Esophagus squamous epithelium (tissue), 4 donors: ENCODE data around the gene NTMT2.

Experiments
- CTCF ChIP-seq, 6 experiments: fragments of 450-650 bp in 4 of 6; fragments of 200-600 bp in 2 of 6; sonication (generic) in 2 of 6; IDR thresholded peaks; one replicate each; pipeline ENCODE4 v1.5.1; 2016 to 2019; ENCODE audit warnings: antibody characterized with exemption in 6 of 6, mild to moderate bottlenecking in 4 of 6, moderate library complexity in 4 of 6
- POLR2A ChIP-seq, 4 donors: fragments of 450-650 bp; IDR thresholded peaks; one replicate each; pipeline ENCODE4 v1.6.1; 2017; ENCODE audit warnings: antibody characterized with exemption in 4 of 4, mild to moderate bottlenecking in 4 of 4, moderate library complexity in 3 of 4

- no peak for TF ChIP-seq CTCF (IDR thresholded peaks at IDR 0.05)
- no peak for TF ChIP-seq POLR2A (IDR thresholded peaks at IDR 0.05)
These were observed 28.6 kb downstream of the NTMT2 start for GRCh38 chr1:170174395-170174794.
